HG03460 (cell line): ENCODE measurements around the gene ZDHHC22.
"Not testable (repeated sequence)": the region's sequence is repeated elsewhere in the genome, so short reads cannot be mapped to it uniquely, and the experiment has no call there.

Experiments used
- ATAC-seq: cut with Tn5 transposase; IDR thresholded peaks from one replicate; pipeline ENCODE4 v1.9.1; 2021; ENCODE audit not compliant: unreplicated experiment

Gene ZDHHC22, protein sequence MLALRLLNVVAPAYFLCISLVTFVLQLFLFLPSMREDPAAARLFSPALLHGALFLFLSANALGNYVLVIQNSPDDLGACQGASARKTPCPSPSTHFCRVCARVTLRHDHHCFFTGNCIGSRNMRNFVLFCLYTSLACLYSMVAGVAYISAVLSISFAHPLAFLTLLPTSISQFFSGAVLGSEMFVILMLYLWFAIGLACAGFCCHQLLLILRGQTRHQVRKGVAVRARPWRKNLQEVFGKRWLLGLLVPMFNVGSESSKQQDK

GRCh38 chr14:77141214-77142004 lies at the start of gene ZDHHC22:
Gene ZDHHC22 (minus strand): TSS chr14:77141791. CDS start chr14:77139738, 2,053 bp downstream.
- ATAC-seq = no peak

- no peak for ATAC-seq
Observed at GRCh38 chr14:77190977-77191376, 49.4 kb upstream of the ZDHHC22 start.

DNA sequence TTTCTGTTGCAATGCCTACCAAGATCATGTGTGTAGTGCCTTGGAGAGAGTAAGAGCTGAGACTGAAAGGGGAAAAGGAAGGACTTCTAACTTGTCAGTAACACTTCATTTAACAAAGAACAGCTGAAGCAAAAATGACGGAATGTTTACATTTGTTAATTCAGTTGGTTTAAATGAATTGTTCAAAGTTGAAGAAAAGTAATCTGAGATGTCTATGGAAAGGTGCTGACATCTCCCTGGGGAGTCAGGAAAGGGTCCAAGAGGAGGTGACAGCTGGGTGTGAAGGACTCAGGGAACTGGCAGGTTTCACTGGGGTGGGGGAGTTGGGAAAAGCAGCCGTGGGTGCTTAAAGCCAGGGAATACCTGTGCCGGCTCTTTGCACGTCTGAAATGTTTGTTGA lies 47.9 kb upstream of the ZDHHC22 start:
- no peak for ATAC-seq

DNA sequence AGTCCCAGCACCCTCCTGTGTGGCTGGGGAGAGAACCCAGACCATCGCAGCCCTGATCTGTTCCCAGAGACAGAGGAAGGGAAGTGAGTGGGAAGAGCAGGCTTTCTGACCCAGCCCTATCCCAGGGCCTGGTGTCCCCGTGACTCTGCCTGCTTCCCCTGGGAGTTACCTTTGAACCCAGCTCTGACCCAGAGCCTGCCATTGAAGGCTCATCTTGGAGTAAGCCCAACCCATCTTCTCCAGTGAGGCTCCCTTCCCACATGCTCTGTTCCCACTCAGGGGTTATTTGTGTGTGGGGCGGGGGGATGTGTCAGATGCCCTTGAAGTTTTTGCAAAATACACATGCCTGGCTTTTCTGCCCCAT lies 46.0 kb upstream of the ZDHHC22 start:
- ATAC-seq = no peak

GRCh38 chr14:77186911-77187648 lies 45.5 kb upstream of the ZDHHC22 start:
- no peak for ATAC-seq

DNA sequence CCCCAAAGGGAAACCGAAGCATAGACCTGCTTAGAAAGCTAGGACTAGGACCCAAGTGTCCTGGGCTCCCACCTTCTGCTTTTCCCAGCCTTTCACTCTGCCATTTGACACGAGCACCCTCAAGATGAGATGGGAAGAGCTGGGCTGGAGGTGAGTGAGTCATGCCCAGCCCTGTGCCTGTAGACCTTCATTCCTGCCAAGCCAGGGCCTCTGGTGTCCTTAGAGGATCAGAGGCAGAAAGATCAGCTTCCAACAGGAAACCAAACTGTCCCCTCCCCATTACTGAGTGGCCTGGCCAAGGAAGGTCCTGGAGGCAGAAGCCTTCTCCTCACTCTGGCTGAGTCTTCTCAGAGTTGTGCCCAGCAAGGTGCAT lies 43.5 kb upstream of the ZDHHC22 start:
- ATAC-seq = no peak

DNA sequence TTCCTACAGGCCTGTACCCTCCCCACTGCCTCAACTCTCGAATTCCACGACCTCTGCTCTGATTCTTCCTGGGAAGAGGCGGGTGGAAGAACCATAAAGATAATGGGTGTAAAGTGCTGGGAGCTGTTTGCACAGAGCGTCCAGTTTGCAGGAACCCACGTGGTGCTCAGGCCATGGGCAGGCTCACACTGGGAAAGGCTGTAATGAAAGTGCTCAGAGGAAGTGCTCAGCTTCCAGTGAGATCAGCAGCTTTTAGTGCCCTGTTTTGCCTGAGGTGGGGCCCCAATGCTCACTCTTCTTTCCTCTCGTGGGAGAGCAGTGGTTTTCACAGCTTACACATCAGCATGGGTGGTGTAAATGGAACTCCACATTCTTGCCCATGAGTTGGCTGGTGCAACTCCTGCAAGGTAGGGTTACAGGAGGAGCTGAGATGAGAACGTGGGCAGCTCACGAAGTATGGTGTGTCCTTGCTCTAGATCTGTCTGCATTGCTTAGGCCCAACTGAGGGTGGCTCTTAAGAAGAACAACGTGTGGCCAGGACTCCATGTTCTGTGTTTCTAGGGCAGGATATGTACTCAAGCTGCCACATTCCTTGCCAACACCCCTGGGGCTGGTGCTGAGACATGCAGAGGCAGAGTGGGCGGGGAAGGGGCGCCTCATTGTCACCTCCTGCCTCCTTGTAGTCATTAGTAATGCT lies 43.0 kb upstream of the ZDHHC22 start:
- ATAC-seq = no peak

DNA sequence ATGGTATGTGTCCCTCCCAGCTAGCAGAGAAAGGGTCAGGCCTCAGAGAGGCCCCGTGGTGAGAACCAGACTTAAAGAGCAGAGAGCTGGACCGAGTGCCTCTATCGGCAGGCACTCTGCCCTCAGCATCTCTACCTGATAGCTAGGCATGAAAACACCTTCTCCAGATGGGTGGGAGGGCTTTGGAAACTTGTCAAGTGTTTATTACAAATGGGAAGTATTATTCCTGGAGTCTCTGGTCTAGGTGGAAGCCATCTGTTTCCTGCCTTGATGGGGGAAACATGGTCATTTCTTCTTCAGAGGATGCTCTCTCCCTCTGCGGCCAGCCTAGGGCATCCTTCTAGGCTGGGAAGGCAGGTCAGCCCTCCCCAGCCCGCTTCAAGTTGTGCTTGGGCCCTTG lies 42.3 kb upstream of the ZDHHC22 start:
- ATAC-seq = no peak

- peak; percentile 52 for ATAC-seq
Observed at GRCh38 chr14:77181603-77182437, 40.2 kb upstream of the ZDHHC22 start, which contains the start of gene TMEM63C. Gene TMEM63C (plus strand): TSS chr14:77181798. CDS start chr14:77218814, 37,016 bp downstream.

- ATAC-seq = peak; percentile 4
Observed at GRCh38 chr14:77180726-77181602, 39.4 kb upstream of the ZDHHC22 start.

GRCh38 chr14:77178656-77179055 lies 37.1 kb upstream of the ZDHHC22 start:
- no peak for ATAC-seq

DNA sequence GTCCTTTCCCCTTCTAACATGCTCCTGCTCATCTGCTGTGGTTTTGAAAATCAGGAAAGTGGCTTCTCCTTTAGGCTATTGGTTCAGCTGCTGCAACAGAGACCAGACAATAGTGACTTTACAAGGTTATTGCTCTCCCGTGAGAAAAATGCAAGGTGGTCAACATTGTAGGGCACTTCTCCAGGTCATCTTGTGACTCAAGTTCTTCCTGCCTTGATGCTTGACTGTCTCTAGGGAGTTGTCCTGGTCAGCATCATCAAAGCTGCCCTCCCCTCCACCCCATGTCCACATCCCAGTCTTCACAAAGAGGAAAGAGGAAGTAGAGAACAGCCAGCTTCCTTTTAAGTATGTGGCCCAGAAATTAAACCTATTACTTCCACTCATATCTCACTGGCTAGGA lies 36.1 kb upstream of the ZDHHC22 start:
- no peak for ATAC-seq

DNA sequence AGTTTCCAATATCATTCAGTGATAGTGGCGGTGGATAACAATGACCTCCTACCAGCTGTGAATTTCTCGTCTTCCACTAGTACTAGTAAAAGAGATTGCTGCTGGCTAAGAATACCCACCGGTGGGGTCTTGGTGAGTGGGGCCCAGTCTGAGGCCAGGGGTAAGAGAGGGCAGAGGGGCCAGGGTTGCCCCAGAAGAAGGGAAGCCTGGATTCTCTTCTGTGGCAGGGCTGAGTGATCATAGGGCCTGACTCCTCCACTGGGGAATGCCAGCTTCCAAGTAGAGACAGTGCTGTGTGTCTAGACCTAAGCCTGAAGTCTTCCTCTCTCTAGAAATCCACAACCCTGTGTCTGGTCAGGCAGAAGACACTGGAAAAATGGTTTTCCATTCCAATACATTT lies 34.3 kb upstream of the ZDHHC22 start:
- ATAC-seq = no peak

DNA sequence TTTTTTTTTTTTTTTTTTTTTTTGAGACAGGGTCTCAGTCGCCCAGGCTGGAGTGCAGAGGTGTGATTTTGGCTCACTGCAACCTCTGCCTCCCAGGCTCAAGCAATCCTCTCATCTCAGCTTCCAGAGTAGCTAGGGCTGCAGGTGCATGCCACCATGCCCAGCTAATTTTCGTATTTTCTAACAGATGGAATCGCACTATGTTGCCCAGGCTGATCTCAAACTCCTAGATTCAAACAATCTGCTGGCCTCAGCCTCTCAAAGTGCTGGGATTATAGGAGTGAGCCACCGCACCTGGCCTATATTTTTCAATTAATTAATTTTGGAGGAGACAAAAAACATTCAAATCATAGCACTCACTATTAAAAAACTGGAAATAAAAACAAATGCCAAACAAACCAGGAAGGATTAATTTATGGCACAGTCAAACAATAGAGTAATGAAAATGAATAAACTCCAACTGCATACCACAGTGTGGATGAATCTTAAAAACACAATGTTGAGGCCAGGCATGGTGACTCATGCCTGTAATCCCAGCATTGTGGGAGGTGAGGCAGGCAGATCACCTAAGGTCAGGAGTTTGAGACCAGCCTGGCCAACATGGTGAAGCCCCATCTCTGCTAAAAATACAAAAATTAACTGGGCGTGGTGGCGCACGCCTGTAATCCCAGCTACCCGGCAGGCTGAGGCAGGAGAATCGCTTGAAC lies 32.5 kb upstream of the ZDHHC22 start:
- ATAC-seq = not testable (repeated sequence)

GRCh38 chr14:77172916-77173315 lies 31.3 kb upstream of the ZDHHC22 start:
- ATAC-seq = no peak

- no peak for ATAC-seq
Observed at GRCh38 chr14:77170045-77170444, 28.5 kb upstream of the ZDHHC22 start.

DNA sequence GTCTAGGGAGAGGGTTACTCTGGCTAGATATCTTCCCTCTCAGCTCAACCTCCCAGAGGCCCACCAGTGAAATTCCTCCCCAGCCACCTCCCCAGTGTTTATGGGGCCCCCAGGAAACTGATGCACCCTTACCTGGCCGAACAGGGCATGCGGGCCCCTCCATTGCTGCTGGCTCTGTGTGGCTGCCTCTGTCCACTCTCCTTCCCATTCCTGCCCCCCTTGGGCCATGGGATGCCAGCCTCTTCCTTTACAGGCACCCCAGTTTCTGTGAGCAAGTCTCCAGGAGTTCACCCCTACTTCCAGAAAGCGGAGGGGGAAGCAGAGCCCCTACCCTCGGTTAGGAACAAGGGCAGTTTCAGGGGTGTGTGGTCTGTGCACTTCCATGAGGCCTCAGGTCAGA lies 19.4 kb upstream of the ZDHHC22 start:
- ATAC-seq = no peak

DNA sequence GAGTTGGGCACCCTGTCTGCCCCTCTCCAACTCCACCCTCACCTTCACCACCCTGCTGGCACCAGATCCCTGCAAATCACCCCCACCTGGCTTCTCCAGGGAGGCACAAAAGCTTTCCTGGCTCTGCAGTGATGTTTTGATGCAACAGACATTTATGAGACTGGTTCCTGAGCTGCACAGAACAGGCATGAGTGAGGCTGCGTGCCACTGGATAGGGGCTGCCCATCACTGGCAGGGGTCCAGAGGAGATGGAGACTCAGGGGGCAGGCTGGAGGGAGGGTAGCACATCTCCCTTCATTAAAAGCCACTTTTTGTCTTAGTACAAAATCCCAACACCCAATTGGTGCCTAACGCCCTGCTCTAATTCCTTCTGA lies 17.3 kb upstream of the ZDHHC22 start:
- no peak for ATAC-seq
